HepG2 (cell line): ENCODE results near the gene PCIF1. TPM values are rescaled to one million over a fixed set of nuclear protein-coding genes. Genes with fewer than 3 reads are reported as not detected.
A peak's percentile ranks its signal among the peaks of the same experiment; 100 is the strongest.

Source experiments
- ASH2L ChIP-seq: fragments of 300-600, 200-600 bp; sonication (generic); IDR thresholded peaks from 2 replicates; pipeline ENCODE4 v1.7.0; 2017; ENCODE audit warnings: low read depth, mild to moderate bottlenecking, moderate library complexity, mixed read lengths, low read length; ENCODE audit not compliant: insufficient read length
- IRX3 ChIP-seq: sonication (generic); formaldehyde crosslinking; IDR thresholded peaks from 2 replicates; pipeline ENCODE4 v1.8.1; 2023; ENCODE audit warnings: mild to moderate bottlenecking, low read depth, missing genetic modification reagents, borderline replicate concordance
- KDM1A ChIP-seq: IDR thresholded peaks from 2 replicates; pipeline ENCODE4 v1.6.1; 2016; ENCODE audit warnings: missing compliant biosample characterization
- MEIS1 ChIP-seq: sonication (generic); formaldehyde crosslinking; IDR thresholded peaks from 2 replicates; pipeline ENCODE4 v1.9.0; 2021; ENCODE audit warnings: mild to moderate bottlenecking, missing genetic modification reagents, moderate library complexity, borderline replicate concordance
- NCOA5 ChIP-seq: sonication (generic); formaldehyde crosslinking; IDR thresholded peaks from 2 replicates; pipeline ENCODE4 v1.4.0; 2020; ENCODE audit warnings: missing genetic modification reagents
- NFATC3 ChIP-seq: sonication (generic); formaldehyde crosslinking; IDR thresholded peaks from 2 replicates; pipeline ENCODE4 v1.5.1; 2020; ENCODE audit warnings: mild to moderate bottlenecking, missing genetic modification reagents
- POLR2AphosphoS2 ChIP-seq: IDR thresholded peaks from 2 replicates; pipeline ENCODE4 v1.6.1; 2011; ENCODE audit warnings: low read depth, low read length, improper control_type of control experiment
- RFX5 ChIP-seq: IDR thresholded peaks from 2 replicates; pipeline ENCODE4 v1.6.1; 2011; ENCODE audit warnings: low read depth, low read length, improper control_type of control experiment
- SAFB2 ChIP-seq: sonication (generic); formaldehyde crosslinking; IDR thresholded peaks from 2 replicates; pipeline ENCODE4 v1.5.1; 2020; ENCODE audit warnings: missing genetic modification reagents, low read depth, mild to moderate bottlenecking, borderline replicate concordance
- SATB2 ChIP-seq: sonication (generic); formaldehyde crosslinking; IDR thresholded peaks from 2 replicates; pipeline ENCODE4 v1.5.0; 2020; ENCODE audit warnings: missing genetic modification reagents
- SP2 ChIP-seq: sonication (generic); formaldehyde crosslinking; IDR thresholded peaks from 2 replicates; pipeline ENCODE4 v1.5.1; 2020; ENCODE audit warnings: mild to moderate bottlenecking, missing genetic modification reagents
- SP5 ChIP-seq: IDR thresholded peaks from 2 replicates; pipeline ENCODE4 v1.6.1; 2016; ENCODE audit warnings: low read depth, borderline replicate concordance
- ZNF101 ChIP-seq: sonication (generic); formaldehyde crosslinking; IDR thresholded peaks from 2 replicates; pipeline ENCODE4 v1.4.0; 2020; ENCODE audit warnings: mild to moderate bottlenecking, low read depth, missing genetic modification reagents, borderline replicate concordance
- ZNF121 ChIP-seq: sonication (generic); formaldehyde crosslinking; IDR thresholded peaks from 2 replicates; pipeline ENCODE4 v1.5.0; 2020; ENCODE audit warnings: mild to moderate bottlenecking, missing genetic modification reagents
- ZNF282 ChIP-seq: fragments of 450-650 bp; IDR thresholded peaks from 2 replicates; pipeline ENCODE4 v1.6.1; 2018; ENCODE audit not compliant: partially characterized antibody
- ZNF333 ChIP-seq: sonication (generic); formaldehyde crosslinking; IDR thresholded peaks from 2 replicates; pipeline ENCODE4 v1.4.0; 2020; ENCODE audit warnings: mild to moderate bottlenecking, missing genetic modification reagents, borderline replicate concordance
- ZNF335 ChIP-seq: sonication (generic); formaldehyde crosslinking; IDR thresholded peaks from 2 replicates; pipeline ENCODE4 v1.4.0; 2020; ENCODE audit warnings: missing genetic modification reagents
- ZNF556 ChIP-seq: sonication (generic); formaldehyde crosslinking; IDR thresholded peaks from 2 replicates; pipeline ENCODE4 v1.4.0; 2020; ENCODE audit warnings: mild to moderate bottlenecking, missing genetic modification reagents, borderline replicate concordance
- ZNF615 ChIP-seq: sonication (generic); formaldehyde crosslinking; IDR thresholded peaks from 2 replicates; pipeline ENCODE4 v1.5.0; 2020; ENCODE audit warnings: mild to moderate bottlenecking, missing genetic modification reagents, borderline replicate concordance
- ZNF672 ChIP-seq: sonication (generic); formaldehyde crosslinking; IDR thresholded peaks from 2 replicates; pipeline ENCODE4 v1.8.1; 2022; ENCODE audit warnings: missing genetic modification reagents
- ZNF883 ChIP-seq: sonication (generic); formaldehyde crosslinking; IDR thresholded peaks from 2 replicates; pipeline ENCODE4 v1.5.1; 2020; ENCODE audit warnings: mild to moderate bottlenecking, missing genetic modification reagents; ENCODE audit errors: not compliant biosample characterization
- polyA plus RNA-seq, 8 experiments: library from polyadenylated mRNA; depleted of rRNA in 3 of 8; stranded (reverse) in 7 of 8; unstranded in 1 of 8; fragments of >200 nt; fragmentation: Illumina TruSeq in 4 of 8; extraction: Trizol in 4 of 8; gene quantifications; 2 replicates each; pipeline versions ENCODE4 v1.2.1 to v1.2.3, GENCODE V29; 2011 to 2016; ENCODE audit warnings: low read depth in 4 of 8, missing spikeins in 1 of 8, mixed read lengths in 1 of 8; ENCODE audit not compliant: insufficient read depth in 1 of 8
- total RNA-seq, 5 experiments: library from RNA; depleted of rRNA; stranded (reverse); fragments of >200 nt; fragmentation: Illumina TruSeq; extraction: Trizol; gene quantifications; 2 replicates each; pipeline ENCODE4 v1.2.3, GENCODE V29; 2016; ENCODE audit warnings: low read depth in 1 of 5
- TF ChIP-seq, protein P1 (sequence below): sonication (generic); formaldehyde crosslinking; IDR thresholded peaks from 2 replicates; pipeline ENCODE4 v1.4.0; 2020; ENCODE audit warnings: mild to moderate bottlenecking, missing genetic modification reagents
- TF ChIP-seq, protein P2 (sequence below): sonication (generic); formaldehyde crosslinking; IDR thresholded peaks from 2 replicates; pipeline ENCODE4 v1.5.0; 2020; ENCODE audit warnings: mild to moderate bottlenecking, missing genetic modification reagents

PCIF1 gene
- total and polyA plus RNA-seq, 2 of the 13 experiments (the other 11 are each of a cell fraction or from before 2014, with no cell fraction given): 20.9 to 24.4 TPM

DNA sequence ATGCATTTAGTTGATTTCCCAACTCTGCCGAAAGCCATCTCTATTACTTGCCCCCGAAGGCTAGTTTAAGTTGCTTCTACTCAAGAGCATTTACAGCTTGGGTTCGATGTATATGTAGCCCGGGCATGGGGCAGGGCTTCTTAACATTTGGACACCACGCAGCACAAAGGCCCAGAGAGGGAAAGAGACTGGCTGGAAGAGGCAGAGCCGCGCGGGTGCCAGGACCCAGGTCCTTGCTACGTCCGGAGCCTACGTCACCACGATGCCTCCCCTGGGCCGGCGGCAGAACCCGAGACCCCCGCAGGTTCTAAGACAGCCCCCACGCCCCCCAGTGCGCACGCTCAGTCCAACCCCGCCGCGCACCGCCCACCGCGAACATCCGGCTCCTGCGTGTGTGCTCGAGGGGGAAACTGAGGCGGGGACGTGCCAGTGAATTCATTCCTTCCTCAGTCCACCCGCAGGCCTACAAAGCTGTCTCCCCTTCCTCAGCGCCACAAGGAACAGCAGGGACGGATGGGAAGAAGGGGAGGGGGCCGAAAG lies 367 bp upstream of the PCIF1 start (continued):
- TF ChIP-seq, protein P1, sequence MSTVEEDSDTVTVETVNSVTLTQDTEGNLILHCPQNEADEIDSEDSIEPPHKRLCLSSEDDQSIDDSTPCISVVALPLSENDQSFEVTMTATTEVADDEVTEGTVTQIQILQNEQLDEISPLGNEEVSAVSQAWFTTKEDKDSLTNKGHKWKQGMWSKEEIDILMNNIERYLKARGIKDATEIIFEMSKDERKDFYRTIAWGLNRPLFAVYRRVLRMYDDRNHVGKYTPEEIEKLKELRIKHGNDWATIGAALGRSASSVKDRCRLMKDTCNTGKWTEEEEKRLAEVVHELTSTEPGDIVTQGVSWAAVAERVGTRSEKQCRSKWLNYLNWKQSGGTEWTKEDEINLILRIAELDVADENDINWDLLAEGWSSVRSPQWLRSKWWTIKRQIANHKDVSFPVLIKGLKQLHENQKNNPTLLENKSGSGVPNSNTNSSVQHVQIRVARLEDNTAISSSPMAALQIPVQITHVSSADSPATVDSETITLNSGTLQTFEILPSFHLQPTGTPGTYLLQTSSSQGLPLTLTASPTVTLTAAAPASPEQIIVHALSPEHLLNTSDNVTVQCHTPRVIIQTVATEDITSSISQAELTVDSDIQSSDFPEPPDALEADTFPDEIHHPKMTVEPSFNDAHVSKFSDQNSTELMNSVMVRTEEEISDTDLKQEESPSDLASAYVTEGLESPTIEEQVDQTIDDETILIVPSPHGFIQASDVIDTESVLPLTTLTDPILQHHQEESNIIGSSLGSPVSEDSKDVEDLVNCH: peak; percentile 93; the same call in 1 of the 2 replicates
- no peak; the same call in 1 of the 2 replicates for TF ChIP-seq SATB2
- TF ChIP-seq ZNF335 (CRISPR knock-in tag): no peak; the same call in 1 of the 2 replicates
- TF ChIP-seq ZNF121 (CRISPR knock-in tag): no peak; the same call in 1 of the 2 replicates
- peak; percentile 37 for TF ChIP-seq ASH2L
- TF ChIP-seq SAFB2 (CRISPR knock-in tag): no peak
- TF ChIP-seq IRX3 (CRISPR knock-in tag): peak; percentile 11; the same call in 1 of the 2 replicates
- no peak for TF ChIP-seq ZNF333 (CRISPR knock-in tag)
- no peak for TF ChIP-seq POLR2AphosphoS2
- peak; percentile 86 for TF ChIP-seq ZNF615
- TF ChIP-seq ZNF672 (CRISPR knock-in tag): peak; percentile 71; the same call in 1 of the 2 replicates
- TF ChIP-seq RFX5: no peak
- no peak for TF ChIP-seq NCOA5 (CRISPR knock-in tag)
- peak; percentile 97 for TF ChIP-seq ZNF883 (CRISPR knock-in tag)
- no peak; the same call in none of the 2 replicates for TF ChIP-seq NFATC3 (CRISPR knock-in tag)
- no peak for TF ChIP-seq ZNF556 (CRISPR knock-in tag)
- TF ChIP-seq, protein P2, sequence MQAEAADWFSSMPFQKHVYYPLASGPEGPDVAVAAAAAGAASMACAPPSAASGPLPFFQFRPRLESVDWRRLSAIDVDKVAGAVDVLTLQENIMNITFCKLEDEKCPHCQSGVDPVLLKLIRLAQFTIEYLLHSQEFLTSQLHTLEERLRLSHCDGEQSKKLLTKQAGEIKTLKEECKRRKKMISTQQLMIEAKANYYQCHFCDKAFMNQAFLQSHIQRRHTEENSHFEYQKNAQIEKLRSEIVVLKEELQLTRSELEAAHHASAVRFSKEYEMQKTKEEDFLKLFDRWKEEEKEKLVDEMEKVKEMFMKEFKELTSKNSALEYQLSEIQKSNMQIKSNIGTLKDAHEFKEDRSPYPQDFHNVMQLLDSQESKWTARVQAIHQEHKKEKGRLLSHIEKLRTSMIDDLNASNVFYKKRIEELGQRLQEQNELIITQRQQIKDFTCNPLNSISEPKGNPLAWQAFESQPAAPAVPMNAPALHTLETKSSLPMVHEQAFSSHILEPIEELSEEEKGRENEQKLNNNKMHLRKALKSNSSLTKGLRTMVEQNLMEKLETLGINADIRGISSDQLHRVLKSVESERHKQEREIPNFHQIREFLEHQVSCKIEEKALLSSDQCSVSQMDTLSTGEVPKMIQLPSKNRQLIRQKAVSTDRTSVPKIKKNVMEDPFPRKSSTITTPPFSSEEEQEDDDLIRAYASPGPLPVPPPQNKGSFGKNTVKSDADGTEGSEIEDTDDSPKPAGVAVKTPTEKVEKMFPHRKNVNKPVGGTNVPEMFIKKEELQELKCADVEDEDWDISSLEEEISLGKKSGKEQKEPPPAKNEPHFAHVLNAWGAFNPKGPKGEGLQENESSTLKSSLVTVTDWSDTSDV (CRISPR knock-in tag): no peak
- no peak for TF ChIP-seq ZNF282
- peak; percentile 96; the same call in 1 of the 2 replicates for TF ChIP-seq MEIS1 (CRISPR knock-in tag)
- peak; percentile 4; the same call in 1 of the 2 replicates for TF ChIP-seq KDM1A (CRISPR knock-in tag)
- no peak for TF ChIP-seq SP5 (CRISPR knock-in tag)
- peak; percentile 79; the same call in 1 of the 2 replicates for TF ChIP-seq ZNF101 (CRISPR knock-in tag)
- no peak for TF ChIP-seq SP2 (CRISPR knock-in tag)
